Sigmoid colon (tissue), 7 donors: ENCODE data around the gene C11orf68. TPM values are rescaled to one million over a fixed set of nuclear protein-coding genes. Genes with fewer than 3 reads are reported as not detected.

Source experiments
- DNase-seq: peaks from one replicate; pipeline ENCODE4 v3.0.0-alpha.2; 2019
- H3K27ac ChIP-seq, 4 donors: fragments of 200-600 bp; sonication (generic); one replicate each; pipeline ENCODE4 v1.5.1; 2016 to 2019; ENCODE audit warnings: mild to moderate bottlenecking in 1 of 4
- H3K27me3 ChIP-seq, 3 donors: fragments of 200-600 bp; sonication (generic); one replicate each; pipeline ENCODE4 v1.5.1; 2019; ENCODE audit warnings: mild to moderate bottlenecking in 1 of 3
- H3K36me3 ChIP-seq, 4 donors: fragments of 200-600 bp; sonication (generic); one replicate each; pipeline ENCODE4 v1.5.1; 2016 to 2019
- H3K4me1 ChIP-seq, 4 donors: fragments of 200-600 bp; sonication (generic); one replicate each; pipeline ENCODE4 v1.5.1; 2017 to 2019
- H3K4me3 ChIP-seq, 4 donors: fragments of 200-600 bp; sonication (generic); one replicate each; pipeline ENCODE4 v1.5.1; 2017 to 2019; ENCODE audit warnings: mild to moderate bottlenecking in 2 of 4, moderate library complexity in 1 of 4
- H3K9me3 ChIP-seq, 4 donors: fragments of 200-600 bp in 3 of 4; sonication (generic) in 3 of 4; one replicate each; pipeline versions ENCODE4 v1.5.1 to v1.6.1; 2013 to 2019
- EP300 ChIP-seq, 4 donors: sonication (generic); formaldehyde crosslinking; IDR thresholded peaks; one replicate each; pipeline ENCODE4 v1.6.1; 2017; ENCODE audit warnings: antibody characterized with exemption in 4 of 4
- POLR2A ChIP-seq, 2 donors: fragments of 450-650 bp; IDR thresholded peaks; one replicate each; pipeline ENCODE4 v1.6.1; 2016; ENCODE audit warnings: antibody characterized with exemption in 2 of 2, mild to moderate bottlenecking in 2 of 2, moderate library complexity in 2 of 2
- POLR2AphosphoS5 ChIP-seq, 4 donors: sonication (generic); formaldehyde crosslinking; IDR thresholded peaks; one replicate each; pipeline ENCODE4 v1.6.1; 2017; ENCODE audit warnings: antibody characterized with exemption in 4 of 4
- WGBS, 2 donors: extraction: QIAGEN DNeasy Blood & Tissue Kit; methylation state at CpG; one replicate each; pipeline ENCODE4 v1.1.7; 2013; 5-methylcytosine and 5-hydroxymethylcytosine counted together
- intact Hi-C: fragments of 100-400 bp; cut with DNase I; formaldehyde crosslinking; loops from one replicate; pipeline ENCODE4 v1.15.1; 2023
- polyA plus RNA-seq, 3 donors: library from polyadenylated mRNA; stranded (reverse); fragments of 200-250 nt; gene quantifications; one replicate each; pipeline ENCODE4 v1.2.3, GENCODE V29; 2013
- total RNA-seq, 4 donors: library from RNA; depleted of rRNA; stranded (reverse); fragments of >200 nt; gene quantifications; one replicate each; pipeline ENCODE4 v1.1.0, GENCODE V29; 2016
- TF ChIP-seq, protein P1 (sequence below), 4 experiments: fragments of 450-650 bp in 3 of 4; fragments of 200-600 bp in 1 of 4; IDR thresholded peaks; one replicate each; pipeline ENCODE4 v1.5.1; 2016 to 2019; ENCODE audit warnings: antibody characterized with exemption in 4 of 4, mild to moderate bottlenecking in 3 of 4, moderate library complexity in 2 of 4
- donor health status: healthy with polysubstance abuse.
- donor health status: Bipolar disorder and iron deficiency.
- donor health status: healthy.

Gene C11orf68
- total and polyA plus RNA-seq, 7 donors, result 22.1 to 36.3 (median 24.0) TPM

DNA sequence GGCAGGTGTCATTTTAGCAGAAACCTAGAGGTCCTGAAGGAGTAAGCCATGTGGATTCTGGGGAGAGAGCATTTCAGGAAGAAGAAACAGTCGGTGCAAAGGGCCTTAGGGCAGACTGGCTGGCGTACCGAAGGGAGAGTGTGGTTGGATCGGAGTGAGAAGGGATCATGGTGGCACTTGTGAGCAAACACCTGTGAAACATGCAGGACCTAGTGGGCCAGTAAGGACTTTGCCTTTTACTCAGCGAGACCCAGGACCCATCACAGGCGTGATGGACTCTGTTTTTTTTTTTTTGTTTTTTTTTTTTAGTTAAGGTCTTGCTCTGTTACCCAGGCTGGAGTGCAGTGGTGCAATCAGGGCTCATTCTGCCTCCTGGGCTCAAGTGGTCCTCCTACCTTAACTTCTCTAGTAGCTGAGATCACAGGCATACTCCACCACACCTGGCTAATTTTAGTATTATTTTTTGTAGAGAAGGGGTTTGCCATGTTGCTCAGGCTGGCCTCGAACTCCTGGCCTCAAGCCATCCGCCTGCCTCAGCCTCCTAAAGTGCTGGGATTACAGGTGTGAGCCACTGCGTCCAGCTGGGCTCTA is 23.0 kb upstream of the C11orf68 start:
- WGBS, 2 donors, result 66 to 82% methylated on average over 9 of the region's 9 CpGs
- H3K27ac ChIP-seq, result peak overlapping the region in 1 of 4 donors; percentile 2
- TF ChIP-seq EP300 (IDR thresholded peaks at IDR 0.05), result no peak
- TF ChIP-seq POLR2A (IDR thresholded peaks at IDR 0.05), result no peak
- TF ChIP-seq, protein P1, sequence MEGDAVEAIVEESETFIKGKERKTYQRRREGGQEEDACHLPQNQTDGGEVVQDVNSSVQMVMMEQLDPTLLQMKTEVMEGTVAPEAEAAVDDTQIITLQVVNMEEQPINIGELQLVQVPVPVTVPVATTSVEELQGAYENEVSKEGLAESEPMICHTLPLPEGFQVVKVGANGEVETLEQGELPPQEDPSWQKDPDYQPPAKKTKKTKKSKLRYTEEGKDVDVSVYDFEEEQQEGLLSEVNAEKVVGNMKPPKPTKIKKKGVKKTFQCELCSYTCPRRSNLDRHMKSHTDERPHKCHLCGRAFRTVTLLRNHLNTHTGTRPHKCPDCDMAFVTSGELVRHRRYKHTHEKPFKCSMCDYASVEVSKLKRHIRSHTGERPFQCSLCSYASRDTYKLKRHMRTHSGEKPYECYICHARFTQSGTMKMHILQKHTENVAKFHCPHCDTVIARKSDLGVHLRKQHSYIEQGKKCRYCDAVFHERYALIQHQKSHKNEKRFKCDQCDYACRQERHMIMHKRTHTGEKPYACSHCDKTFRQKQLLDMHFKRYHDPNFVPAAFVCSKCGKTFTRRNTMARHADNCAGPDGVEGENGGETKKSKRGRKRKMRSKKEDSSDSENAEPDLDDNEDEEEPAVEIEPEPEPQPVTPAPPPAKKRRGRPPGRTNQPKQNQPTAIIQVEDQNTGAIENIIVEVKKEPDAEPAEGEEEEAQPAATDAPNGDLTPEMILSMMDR (IDR thresholded peaks at IDR 0.05), result no peak
- TF ChIP-seq POLR2AphosphoS5 (IDR thresholded peaks at IDR 0.05), result no peak
- DNase-seq, result no peak
- no peaks in the 10 kb centered on the region for H3K4me1 ChIP-seq
- H3K27me3 ChIP-seq, result peaks cover 0 to 3% (median 0%) of the 10 kb centered on the region in 3 donors
- no peaks in the 10 kb centered on the region for H3K9me3 ChIP-seq
- H3K36me3 ChIP-seq, result no peaks in the 10 kb centered on the region
- intact Hi-C loops, result no loop called here
- no peak overlapping the region for H3K4me3 ChIP-seq

DNA sequence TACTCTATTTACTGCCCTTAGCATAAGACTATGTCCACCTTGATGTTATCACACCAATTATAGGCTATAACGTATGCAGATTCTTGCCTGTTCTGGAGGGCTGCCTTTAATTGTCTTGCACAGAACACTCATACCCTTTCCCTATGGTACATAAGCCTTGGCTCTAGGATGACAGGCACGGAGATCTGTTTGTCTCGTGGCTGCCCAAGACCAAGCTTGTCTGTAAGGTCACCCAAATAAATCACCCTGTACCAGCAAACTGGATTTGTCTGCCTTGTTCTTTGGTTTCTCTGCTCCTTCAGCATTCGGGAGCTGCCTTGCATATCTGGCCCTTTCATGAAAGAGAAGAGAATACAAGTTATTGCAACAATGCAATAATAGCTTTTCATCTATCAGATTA is 18.9 kb upstream of the C11orf68 start:
- H3K36me3 ChIP-seq, result no peaks in the 10 kb centered on the region
- no peak overlapping the region for H3K4me3 ChIP-seq
- H3K4me1 ChIP-seq, result no peaks in the 10 kb centered on the region
- H3K27me3 ChIP-seq, result peaks cover 0 to 3% (median 0%) of the 10 kb centered on the region in 3 donors
- TF ChIP-seq EP300 (IDR thresholded peaks at IDR 0.05), result no peak
- no peak for TF ChIP-seq POLR2A (IDR thresholded peaks at IDR 0.05)
- TF ChIP-seq POLR2AphosphoS5 (IDR thresholded peaks at IDR 0.05), result no peak
- TF ChIP-seq, protein P1 (IDR thresholded peaks at IDR 0.05), result no peak
- DNase-seq, result no peak
- intact Hi-C loops, result no loop called here
- WGBS, 2 donors, result 38 to 70% methylated on average over 4 of the region's 4 CpGs
- no peak overlapping the region for H3K27ac ChIP-seq
- H3K9me3 ChIP-seq, result no peaks in the 10 kb centered on the region

DNA sequence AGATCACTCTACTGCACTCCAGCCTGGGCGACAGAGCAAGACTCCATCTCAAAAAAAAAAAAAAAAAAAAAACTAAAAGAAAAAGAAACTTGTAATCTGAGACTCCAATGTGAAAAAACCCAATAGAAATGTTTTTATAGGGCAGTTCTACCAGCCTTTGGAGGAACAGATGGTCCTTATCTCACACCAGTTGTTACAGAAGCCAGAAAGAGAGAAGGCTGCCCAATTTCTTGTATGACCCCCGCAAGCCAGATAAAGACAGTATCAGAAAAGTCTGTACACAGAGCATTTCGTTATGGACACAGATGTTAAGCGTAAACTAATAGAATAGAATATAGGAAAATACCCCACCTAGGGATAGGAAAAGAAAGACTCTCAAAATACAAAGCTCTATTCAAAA is 15.2 kb upstream of the C11orf68 start:
- no peak for DNase-seq
- no peaks in the 10 kb centered on the region for H3K4me1 ChIP-seq
- H3K36me3 ChIP-seq, result no peaks in the 10 kb centered on the region
- WGBS, 2 donors, result 69 to 77% methylated on average over 4 of the region's 4 CpGs
- no peak overlapping the region for H3K4me3 ChIP-seq
- TF ChIP-seq, protein P1 (IDR thresholded peaks at IDR 0.05), result no peak
- TF ChIP-seq POLR2AphosphoS5 (IDR thresholded peaks at IDR 0.05), result no peak
- TF ChIP-seq EP300 (IDR thresholded peaks at IDR 0.05), result no peak
- TF ChIP-seq POLR2A (IDR thresholded peaks at IDR 0.05), result no peak
- H3K9me3 ChIP-seq, result no peaks in the 10 kb centered on the region
- intact Hi-C loops, result no loop called here
- H3K27me3 ChIP-seq, result peaks cover 0 to 1% (median 0%) of the 10 kb centered on the region in 3 donors
- H3K27ac ChIP-seq, result no peak overlapping the region

DNA sequence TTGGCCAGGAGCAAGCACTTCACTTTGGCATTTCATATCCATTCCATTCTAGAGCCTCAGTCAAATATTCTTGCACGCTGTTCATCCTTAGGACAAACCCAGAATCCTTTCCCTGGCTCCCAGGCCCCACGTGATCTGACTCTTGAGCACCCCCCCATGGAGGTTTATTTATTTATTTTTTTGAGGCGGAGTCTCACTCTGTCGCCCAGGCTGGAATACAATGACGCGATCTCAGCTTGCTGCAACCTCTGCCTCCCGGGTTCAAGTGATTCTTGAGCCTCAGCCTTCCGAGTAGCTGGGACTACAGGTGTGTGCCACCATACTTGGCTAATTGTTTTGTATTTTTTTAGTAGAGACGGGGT is 13.7 kb upstream of the C11orf68 start:
- Histone ChIP-seq H3K4me1 (no peaks in the 10 kb centered on the region), H3K9me3 (no peaks in the 10 kb centered on the region), H3K4me3 (no peak overlapping the region), H3K36me3 (no peaks in the 10 kb centered on the region), H3K27me3 (no peaks in the 10 kb centered on the region), H3K27ac (no peak overlapping the region)
- intact Hi-C loops, result no loop called here
- 27 to 57% methylated on average over 9 of the region's 9 CpGs for WGBS, 2 donors
- TF ChIP-seq POLR2A (IDR thresholded peaks at IDR 0.05) (no peak), POLR2AphosphoS5 (IDR thresholded peaks at IDR 0.05) (no peak), EP300 (IDR thresholded peaks at IDR 0.05) (no peak)
- TF ChIP-seq, protein P1 (IDR thresholded peaks at IDR 0.05), result no peak
- DNase-seq, result no peak
